Activated naive CD8-positive, alpha-beta T cell (primary cell): ENCODE measurements around the gene ARHGEF39.
"Not testable (repeated sequence)": the region's sequence is repeated elsewhere in the genome, so short reads cannot be mapped to it uniquely, and the experiment has no call there.

Experiments
- H3K27ac Mint-ChIP-seq: one replicate; pipeline ENCODE4 v1.8.0; 2021; ENCODE audit warnings: mixed read lengths
- H3K27me3 Mint-ChIP-seq: one replicate; pipeline ENCODE4 v1.8.0; 2021; ENCODE audit warnings: mixed read lengths
- H3K36me3 Mint-ChIP-seq: one replicate; pipeline ENCODE4 v1.8.0; 2021; ENCODE audit warnings: mixed read lengths
- H3K4me1 Mint-ChIP-seq: one replicate; pipeline ENCODE4 v1.8.0; 2021; ENCODE audit warnings: low read depth, mixed read lengths
- H3K4me3 Mint-ChIP-seq: one replicate; pipeline ENCODE4 v1.8.0; 2021; ENCODE audit warnings: mild to moderate bottlenecking, mixed read lengths
- H3K9me3 Mint-ChIP-seq: one replicate; pipeline ENCODE4 v1.8.0; 2021; ENCODE audit warnings: low read depth, mixed read lengths

The ARHGEF39 gene

GRCh38 chr9:35639631-35640030 lies 25.4 kb downstream of the ARHGEF39 start:
- Mint-ChIP-seq H3K36me3 (peaks cover 6% of the 10 kb centered on the region), H3K27ac (peak overlapping the region; percentile 88), H3K4me1 (peaks cover 62% of the 10 kb centered on the region), H3K9me3 (no peaks in the 10 kb centered on the region), H3K27me3 (no peaks in the 10 kb centered on the region), H3K4me3 (peak overlapping the region; percentile 59)

GRCh38 chr9:35639225-35639624 lies 25.8 kb downstream of the ARHGEF39 start:
- Mint-ChIP-seq H3K27ac (peak overlapping the region; percentile 88), H3K4me1 (peaks cover 58% of the 10 kb centered on the region), H3K4me3 (peak overlapping the region; percentile 59)
- not testable (repeated sequence) for H3K36me3 Mint-ChIP-seq, H3K27me3 Mint-ChIP-seq, H3K9me3 Mint-ChIP-seq

- H3K4me1 Mint-ChIP-seq: peaks cover 58% of the 10 kb centered on the region
- not testable (repeated sequence) for H3K27me3 Mint-ChIP-seq, H3K36me3 Mint-ChIP-seq, H3K9me3 Mint-ChIP-seq
- H3K27ac Mint-ChIP-seq: peak overlapping the region; percentile 88
- peak overlapping the region; percentile 23 for H3K4me3 Mint-ChIP-seq
These were observed 26.2 kb downstream of the ARHGEF39 start for GRCh38 chr9:35638751-35639150.

DNA sequence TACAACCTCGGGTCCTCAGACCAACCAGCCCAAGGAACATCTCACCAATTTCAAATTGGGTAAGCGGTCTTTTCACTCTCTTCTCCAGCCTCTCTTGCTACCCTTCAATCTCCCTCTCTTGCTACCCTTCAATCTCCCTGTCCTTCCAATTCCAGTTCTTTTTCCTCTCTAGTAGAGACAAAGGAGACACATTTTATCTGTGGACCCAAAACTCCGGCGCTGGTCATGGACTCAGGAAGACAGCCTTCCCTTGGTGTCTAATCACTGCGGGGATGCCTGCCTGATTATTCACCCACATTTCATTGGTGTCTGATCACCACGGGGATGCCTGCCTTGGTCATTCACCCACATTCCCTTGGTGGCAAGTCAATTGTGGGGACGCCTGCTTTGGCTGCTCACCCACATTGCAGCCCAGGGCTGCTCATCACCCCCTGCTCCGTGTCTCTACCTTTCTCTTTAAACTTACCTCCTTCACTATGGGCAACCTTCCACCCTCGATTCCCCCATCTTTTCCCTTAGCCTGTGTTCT lies 27.5 kb downstream of the ARHGEF39 start:
- not testable (repeated sequence) for H3K4me3 Mint-ChIP-seq, H3K27me3 Mint-ChIP-seq, H3K9me3 Mint-ChIP-seq, H3K36me3 Mint-ChIP-seq
- H3K27ac Mint-ChIP-seq: peak overlapping the region; percentile 86
- H3K4me1 Mint-ChIP-seq: peaks cover 54% of the 10 kb centered on the region

GRCh38 chr9:35636877-35637246 lies 28.1 kb downstream of the ARHGEF39 start:
- not testable (repeated sequence) for H3K9me3 Mint-ChIP-seq, H3K4me3 Mint-ChIP-seq, H3K36me3 Mint-ChIP-seq, H3K27me3 Mint-ChIP-seq, H3K27ac Mint-ChIP-seq
- peaks cover 53% of the 10 kb centered on the region for H3K4me1 Mint-ChIP-seq

- Mint-ChIP-seq H3K27me3 (no peaks in the 10 kb centered on the region), H3K4me3 (no peak overlapping the region)
These were observed 28.7 kb downstream of the ARHGEF39 start for GRCh38 chr9:35636135-35636876.

GRCh38 chr9:35635730-35636129 lies 29.3 kb downstream of the ARHGEF39 start:
- peak overlapping the region; percentile 54 for H3K27ac Mint-ChIP-seq
- no peaks in the 10 kb centered on the region for H3K9me3 Mint-ChIP-seq

More at GRCh38 chr9:35636135-35636876, 28.7 kb downstream of the ARHGEF39 start:
- H3K27ac Mint-ChIP-seq: peak overlapping the region; percentile 43
- H3K36me3 Mint-ChIP-seq: peaks cover 7% of the 10 kb centered on the region
- no peaks in the 10 kb centered on the region for H3K9me3 Mint-ChIP-seq
- peaks cover 48% of the 10 kb centered on the region for H3K4me1 Mint-ChIP-seq

GRCh38 chr9:35629597-35629996 lies 35.4 kb downstream of the ARHGEF39 start:
- Mint-ChIP-seq H3K27ac (no peak overlapping the region), H3K4me1 (peaks cover 6% of the 10 kb centered on the region), H3K9me3 (no peaks in the 10 kb centered on the region)

More at GRCh38 chr9:35635730-35636129, 29.3 kb downstream of the ARHGEF39 start:
- H3K4me3 Mint-ChIP-seq: no peak overlapping the region
- H3K4me1 Mint-ChIP-seq: peaks cover 48% of the 10 kb centered on the region
- H3K27me3 Mint-ChIP-seq: no peaks in the 10 kb centered on the region
- peaks cover 7% of the 10 kb centered on the region for H3K36me3 Mint-ChIP-seq

GRCh38 chr9:35628389-35628991 lies 36.5 kb downstream of the ARHGEF39 start:
- Mint-ChIP-seq H3K27ac (no peak overlapping the region), H3K36me3 (no peaks in the 10 kb centered on the region), H3K27me3 (no peaks in the 10 kb centered on the region), H3K4me3 (no peak overlapping the region), H3K4me1 (peaks cover 6% of the 10 kb centered on the region), H3K9me3 (no peaks in the 10 kb centered on the region)

More at GRCh38 chr9:35629597-35629996, 35.4 kb downstream of the ARHGEF39 start:
- no peaks in the 10 kb centered on the region for H3K27me3 Mint-ChIP-seq
- H3K4me3 Mint-ChIP-seq: no peak overlapping the region
- H3K36me3 Mint-ChIP-seq: peaks cover under 1% of the 10 kb centered on the region

DNA sequence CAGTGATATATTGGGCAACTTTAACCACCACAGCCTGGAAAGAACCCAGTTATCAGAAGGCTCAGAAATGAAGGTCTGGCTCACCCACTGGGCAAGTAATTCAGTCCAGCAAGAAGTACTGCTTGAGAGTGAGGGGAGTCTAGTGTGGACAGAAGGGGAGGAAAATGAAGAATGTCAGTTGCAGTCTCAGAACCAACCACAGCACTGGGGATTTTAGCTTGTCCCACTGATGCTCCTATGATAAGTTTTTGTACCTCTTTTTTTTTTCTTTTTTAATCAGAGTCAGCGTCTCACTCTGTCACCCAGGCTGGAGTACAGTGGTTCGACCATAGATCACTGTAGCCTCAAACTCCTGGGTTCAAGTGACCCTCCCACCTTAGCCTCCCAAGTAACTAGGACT lies 37.4 kb downstream of the ARHGEF39 start:
- Mint-ChIP-seq H3K4me1 (peaks cover 6% of the 10 kb centered on the region), H3K36me3 (no peaks in the 10 kb centered on the region), H3K4me3 (no peak overlapping the region), H3K9me3 (no peaks in the 10 kb centered on the region), H3K27ac (no peak overlapping the region), H3K27me3 (no peaks in the 10 kb centered on the region)

DNA sequence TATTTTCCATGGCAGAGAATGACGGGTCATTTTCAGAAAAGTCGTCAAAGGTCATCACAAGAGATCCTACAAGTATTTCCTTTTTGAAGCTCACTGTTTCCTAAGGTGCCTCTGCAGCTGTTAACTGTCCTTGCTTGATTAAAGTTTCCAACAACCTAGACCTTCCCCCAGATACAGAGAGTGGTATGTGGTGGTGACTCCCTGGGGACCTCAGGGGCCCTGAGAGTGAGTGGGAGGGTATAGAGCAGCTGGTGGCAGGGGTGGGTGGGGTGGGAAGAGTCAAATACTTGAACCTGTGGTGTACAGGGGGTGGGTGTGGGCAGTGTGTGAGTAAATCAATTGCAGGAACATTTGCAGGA lies 45.2 kb downstream of the ARHGEF39 start:
- H3K36me3 Mint-ChIP-seq: no peaks in the 10 kb centered on the region
- H3K4me3 Mint-ChIP-seq: peak overlapping the region; percentile 69
- H3K4me1 Mint-ChIP-seq: peaks cover 44% of the 10 kb centered on the region
- H3K9me3 Mint-ChIP-seq: no peaks in the 10 kb centered on the region
- H3K27ac Mint-ChIP-seq: peak overlapping the region; percentile 88
- H3K27me3 Mint-ChIP-seq: no peaks in the 10 kb centered on the region

GRCh38 chr9:35618854-35619799 lies 45.9 kb downstream of the ARHGEF39 start:
- Mint-ChIP-seq H3K27me3 (no peaks in the 10 kb centered on the region), H3K4me3 (peak overlapping the region; percentile 69), H3K27ac (peak overlapping the region; percentile 88), H3K36me3 (no peaks in the 10 kb centered on the region), H3K4me1 (peaks cover 44% of the 10 kb centered on the region), H3K9me3 (no peaks in the 10 kb centered on the region)

- Mint-ChIP-seq H3K36me3 (no peaks in the 10 kb centered on the region), H3K27me3 (no peaks in the 10 kb centered on the region), H3K9me3 (no peaks in the 10 kb centered on the region), H3K4me1 (peaks cover 44% of the 10 kb centered on the region), H3K27ac (peak within 1 kb of the TSS; percentile 88), H3K4me3 (peak within 1 kb of the TSS; percentile 81)
These were observed 46.7 kb downstream of the ARHGEF39 start, which contains the start of gene CD72 for GRCh38 chr9:35618325-35618727. TSS of gene CD72 (minus strand) at chr9:35618413. CDS start at chr9:35618303, 110 bp downstream.

DNA sequence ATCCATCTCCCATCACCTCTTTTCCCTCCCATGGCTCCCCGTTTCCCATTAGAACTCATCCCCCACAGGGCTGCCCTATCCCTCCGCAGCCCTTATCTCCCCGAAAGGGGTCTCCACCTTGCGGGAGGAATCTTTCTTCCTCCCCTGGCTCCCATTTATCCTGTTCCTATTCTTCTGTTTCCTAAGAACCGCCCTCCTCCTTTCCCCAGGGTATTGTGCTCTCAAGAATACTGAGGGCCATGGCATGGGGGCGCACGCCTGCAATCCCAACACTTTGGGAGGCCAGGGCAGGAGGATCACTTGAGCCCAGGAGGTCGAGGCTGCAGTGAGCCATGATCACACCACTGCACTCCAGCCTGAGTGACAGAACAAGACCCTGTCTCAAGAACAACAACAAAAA lies 47.4 kb downstream of the ARHGEF39 start:
- no peaks in the 10 kb centered on the region for H3K36me3 Mint-ChIP-seq

More for the DNA sequence above, 47.4 kb downstream of the ARHGEF39 start:
- Mint-ChIP-seq H3K4me3 (peak overlapping the region; percentile 81), H3K9me3 (no peaks in the 10 kb centered on the region), H3K27me3 (no peaks in the 10 kb centered on the region), H3K4me1 (peaks cover 44% of the 10 kb centered on the region), H3K27ac (peak overlapping the region; percentile 86)
